HepG2 (cell line): ENCODE measurements around the gene THRB. TPM values are rescaled to one million over a fixed set of nuclear protein-coding genes. Genes with fewer than 3 reads are reported as not detected.

ENCODE experiments used
- HMGA1 ChIP-seq: sonication (generic); formaldehyde crosslinking; conservative IDR thresholded peaks from 2 replicates; pipeline ENCODE4 v1.4.0; 2020; ENCODE audit warnings: missing genetic modification reagents
- KAT2B ChIP-seq: fragments of 150-350 bp; IDR thresholded peaks from 2 replicates; pipeline ENCODE4 v1.6.1; 2014; ENCODE audit warnings: low read depth, low read length, borderline replicate concordance
- MIER2 ChIP-seq: IDR thresholded peaks from 2 replicates; pipeline ENCODE4 v1.6.1; 2016; ENCODE audit warnings: missing biosample characterization, missing genetic modification reagents
- RBM22 ChIP-seq: fragments of 200-400 bp; formaldehyde crosslinking; optimal IDR thresholded peaks from 2 replicates; pipeline ENCODE3; 2017; ENCODE audit warnings: mild to moderate bottlenecking, low read length, moderate library complexity
- RXRB ChIP-seq: IDR thresholded peaks from 2 replicates; pipeline ENCODE4 v1.6.1; 2016; ENCODE audit warnings: borderline replicate concordance, missing genetic modification reagents, missing compliant biosample characterization
- SALL1 ChIP-seq: sonication (generic); formaldehyde crosslinking; IDR thresholded peaks from 2 replicates; pipeline ENCODE4 v1.8.0; 2022; ENCODE audit warnings: mild to moderate bottlenecking, missing genetic modification reagents
- ZNF547 ChIP-seq: sonication (generic); formaldehyde crosslinking; IDR thresholded peaks from 2 replicates; pipeline ENCODE4 v1.5.1; 2020; ENCODE audit warnings: mild to moderate bottlenecking, missing genetic modification reagents
- ZNF550 ChIP-seq: sonication (generic); formaldehyde crosslinking; IDR thresholded peaks from 2 replicates; pipeline ENCODE4 v1.4.0; 2020; ENCODE audit warnings: mild to moderate bottlenecking, missing genetic modification reagents, borderline replicate concordance
- ZNF629 ChIP-seq: sonication (generic); formaldehyde crosslinking; conservative IDR thresholded peaks from 2 replicates; pipeline ENCODE4 v1.5.0; 2020; ENCODE audit warnings: missing genetic modification reagents
- polyA plus RNA-seq, 8 experiments: library from polyadenylated mRNA; depleted of rRNA in 3 of 8; stranded (reverse) in 7 of 8; unstranded in 1 of 8; fragments of >200 nt; fragmentation: Illumina TruSeq in 4 of 8; extraction: Trizol in 4 of 8; gene quantifications; 2 replicates each; pipeline versions ENCODE4 v1.2.1 to v1.2.3, GENCODE V29; 2011 to 2016; ENCODE audit warnings: low read depth in 4 of 8, missing spikeins in 1 of 8, mixed read lengths in 1 of 8; ENCODE audit not compliant: insufficient read depth in 1 of 8
- total RNA-seq, 5 experiments: library from RNA; depleted of rRNA; stranded (reverse); fragments of >200 nt; fragmentation: Illumina TruSeq; extraction: Trizol; gene quantifications; 2 replicates each; pipeline ENCODE4 v1.2.3, GENCODE V29; 2016; ENCODE audit warnings: low read depth in 1 of 5
- TF ChIP-seq, protein P1 (sequence below): IDR thresholded peaks from 2 replicates; pipeline ENCODE4 v1.6.1; 2016; ENCODE audit warnings: low read depth, borderline replicate concordance
- TF ChIP-seq, protein P2 (sequence below): sonication (generic); formaldehyde crosslinking; IDR thresholded peaks from 2 replicates; pipeline ENCODE4 v1.4.0; 2020; ENCODE audit warnings: missing genetic modification reagents
- TF ChIP-seq, protein P3 (sequence below): IDR thresholded peaks from 2 replicates; pipeline ENCODE4 v1.6.1; 2016; ENCODE audit warnings: missing compliant biosample characterization, missing genetic modification reagents, borderline replicate concordance
- TF ChIP-seq, protein P4 (sequence below): sonication (generic); formaldehyde crosslinking; IDR thresholded peaks from 2 replicates; pipeline ENCODE4 v1.4.0; 2020; ENCODE audit warnings: missing genetic modification reagents
- TF ChIP-seq, protein P5 (sequence below): sonication (generic); formaldehyde crosslinking; IDR thresholded peaks from 2 replicates; pipeline ENCODE4 v1.9.0; 2021; ENCODE audit warnings: missing genetic modification reagents, mild to moderate bottlenecking, borderline replicate concordance
- TF ChIP-seq, protein P6 (sequence below): IDR thresholded peaks from 2 replicates; pipeline ENCODE4 v1.6.1; 2012; ENCODE audit warnings: low read depth, low read length, improper control_type of control experiment

Gene THRB
- total and polyA plus RNA-seq, 2 of the 13 experiments (the other 11 are each of a cell fraction or from before 2014, with no cell fraction given): 4.7 to 22.7 TPM

DNA sequence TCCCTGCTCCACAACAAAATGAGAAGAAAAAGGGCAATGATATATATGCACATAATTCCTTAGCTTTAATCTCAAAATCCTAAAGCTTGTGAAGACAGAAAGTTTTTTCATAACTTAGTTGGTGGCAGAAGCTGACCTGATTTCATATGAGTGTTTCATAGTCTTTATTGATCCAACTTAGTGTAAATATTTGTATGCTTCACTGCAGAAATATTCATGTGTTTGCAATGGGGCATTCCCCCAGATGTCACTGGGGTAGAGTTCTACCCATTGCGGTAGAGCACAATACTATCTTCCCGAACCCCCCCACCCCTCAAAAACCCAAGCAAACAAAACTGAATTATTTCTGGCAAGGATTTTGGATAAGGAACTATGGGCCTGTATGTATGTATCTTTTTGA, 221.2 kb downstream of the THRB start (continued):
- TF ChIP-seq ZNF550 (CRISPR knock-in tag) (no peak), HMGA1 (CRISPR knock-in tag) (no peak), SALL1 (CRISPR knock-in tag) (peak; percentile 63; the same call in 1 of the 2 replicates), MIER2 (CRISPR knock-in tag) (no peak), RBM22 (no peak), KAT2B (0 out of 2 replicates have a peak, but pooled peaks have one; percentile 21), ZNF629 (CRISPR knock-in tag) (0 out of 2 replicates have a peak, but pooled peaks have one; percentile 16), RXRB (CRISPR knock-in tag) (peak; percentile 80), ZNF547 (CRISPR knock-in tag) (no peak)
- TF ChIP-seq, protein P1, sequence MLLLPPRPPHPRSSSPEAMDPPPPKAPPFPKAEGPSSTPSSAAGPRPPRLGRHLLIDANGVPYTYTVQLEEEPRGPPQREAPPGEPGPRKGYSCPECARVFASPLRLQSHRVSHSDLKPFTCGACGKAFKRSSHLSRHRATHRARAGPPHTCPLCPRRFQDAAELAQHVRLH (CRISPR knock-in tag): no peak
- TF ChIP-seq, protein P2, sequence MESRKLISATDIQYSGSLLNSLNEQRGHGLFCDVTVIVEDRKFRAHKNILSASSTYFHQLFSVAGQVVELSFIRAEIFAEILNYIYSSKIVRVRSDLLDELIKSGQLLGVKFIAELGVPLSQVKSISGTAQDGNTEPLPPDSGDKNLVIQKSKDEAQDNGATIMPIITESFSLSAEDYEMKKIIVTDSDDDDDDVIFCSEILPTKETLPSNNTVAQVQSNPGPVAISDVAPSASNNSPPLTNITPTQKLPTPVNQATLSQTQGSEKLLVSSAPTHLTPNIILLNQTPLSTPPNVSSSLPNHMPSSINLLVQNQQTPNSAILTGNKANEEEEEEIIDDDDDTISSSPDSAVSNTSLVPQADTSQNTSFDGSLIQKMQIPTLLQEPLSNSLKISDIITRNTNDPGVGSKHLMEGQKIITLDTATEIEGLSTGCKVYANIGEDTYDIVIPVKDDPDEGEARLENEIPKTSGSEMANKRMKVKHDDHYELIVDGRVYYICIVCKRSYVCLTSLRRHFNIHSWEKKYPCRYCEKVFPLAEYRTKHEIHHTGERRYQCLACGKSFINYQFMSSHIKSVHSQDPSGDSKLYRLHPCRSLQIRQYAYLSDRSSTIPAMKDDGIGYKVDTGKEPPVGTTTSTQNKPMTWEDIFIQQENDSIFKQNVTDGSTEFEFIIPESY (CRISPR knock-in tag): no peak
- TF ChIP-seq, protein P3, sequence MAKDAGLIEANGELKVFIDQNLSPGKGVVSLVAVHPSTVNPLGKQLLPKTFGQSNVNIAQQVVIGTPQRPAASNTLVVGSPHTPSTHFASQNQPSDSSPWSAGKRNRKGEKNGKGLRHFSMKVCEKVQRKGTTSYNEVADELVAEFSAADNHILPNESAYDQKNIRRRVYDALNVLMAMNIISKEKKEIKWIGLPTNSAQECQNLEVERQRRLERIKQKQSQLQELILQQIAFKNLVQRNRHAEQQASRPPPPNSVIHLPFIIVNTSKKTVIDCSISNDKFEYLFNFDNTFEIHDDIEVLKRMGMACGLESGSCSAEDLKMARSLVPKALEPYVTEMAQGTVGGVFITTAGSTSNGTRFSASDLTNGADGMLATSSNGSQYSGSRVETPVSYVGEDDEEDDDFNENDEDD (CRISPR knock-in tag): no peak
- TF ChIP-seq, protein P4, sequence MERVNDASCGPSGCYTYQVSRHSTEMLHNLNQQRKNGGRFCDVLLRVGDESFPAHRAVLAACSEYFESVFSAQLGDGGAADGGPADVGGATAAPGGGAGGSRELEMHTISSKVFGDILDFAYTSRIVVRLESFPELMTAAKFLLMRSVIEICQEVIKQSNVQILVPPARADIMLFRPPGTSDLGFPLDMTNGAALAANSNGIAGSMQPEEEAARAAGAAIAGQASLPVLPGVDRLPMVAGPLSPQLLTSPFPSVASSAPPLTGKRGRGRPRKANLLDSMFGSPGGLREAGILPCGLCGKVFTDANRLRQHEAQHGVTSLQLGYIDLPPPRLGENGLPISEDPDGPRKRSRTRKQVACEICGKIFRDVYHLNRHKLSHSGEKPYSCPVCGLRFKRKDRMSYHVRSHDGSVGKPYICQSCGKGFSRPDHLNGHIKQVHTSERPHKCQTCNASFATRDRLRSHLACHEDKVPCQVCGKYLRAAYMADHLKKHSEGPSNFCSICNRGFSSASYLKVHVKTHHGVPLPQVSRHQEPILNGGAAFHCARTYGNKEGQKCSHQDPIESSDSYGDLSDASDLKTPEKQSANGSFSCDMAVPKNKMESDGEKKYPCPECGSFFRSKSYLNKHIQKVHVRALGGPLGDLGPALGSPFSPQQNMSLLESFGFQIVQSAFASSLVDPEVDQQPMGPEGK (CRISPR knock-in tag): peak; percentile 26; the same call in 1 of the 2 replicates
- TF ChIP-seq, protein P5, sequence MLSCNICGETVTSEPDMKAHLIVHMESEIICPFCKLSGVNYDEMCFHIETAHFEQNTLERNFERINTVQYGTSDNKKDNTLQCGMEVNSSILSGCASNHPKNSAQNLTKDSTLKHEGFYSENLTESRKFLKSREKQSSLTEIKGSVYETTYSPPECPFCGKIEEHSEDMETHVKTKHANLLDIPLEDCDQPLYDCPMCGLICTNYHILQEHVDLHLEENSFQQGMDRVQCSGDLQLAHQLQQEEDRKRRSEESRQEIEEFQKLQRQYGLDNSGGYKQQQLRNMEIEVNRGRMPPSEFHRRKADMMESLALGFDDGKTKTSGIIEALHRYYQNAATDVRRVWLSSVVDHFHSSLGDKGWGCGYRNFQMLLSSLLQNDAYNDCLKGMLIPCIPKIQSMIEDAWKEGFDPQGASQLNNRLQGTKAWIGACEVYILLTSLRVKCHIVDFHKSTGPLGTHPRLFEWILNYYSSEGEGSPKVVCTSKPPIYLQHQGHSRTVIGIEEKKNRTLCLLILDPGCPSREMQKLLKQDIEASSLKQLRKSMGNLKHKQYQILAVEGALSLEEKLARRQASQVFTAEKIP (CRISPR knock-in tag): no peak
- TF ChIP-seq, protein P6, sequence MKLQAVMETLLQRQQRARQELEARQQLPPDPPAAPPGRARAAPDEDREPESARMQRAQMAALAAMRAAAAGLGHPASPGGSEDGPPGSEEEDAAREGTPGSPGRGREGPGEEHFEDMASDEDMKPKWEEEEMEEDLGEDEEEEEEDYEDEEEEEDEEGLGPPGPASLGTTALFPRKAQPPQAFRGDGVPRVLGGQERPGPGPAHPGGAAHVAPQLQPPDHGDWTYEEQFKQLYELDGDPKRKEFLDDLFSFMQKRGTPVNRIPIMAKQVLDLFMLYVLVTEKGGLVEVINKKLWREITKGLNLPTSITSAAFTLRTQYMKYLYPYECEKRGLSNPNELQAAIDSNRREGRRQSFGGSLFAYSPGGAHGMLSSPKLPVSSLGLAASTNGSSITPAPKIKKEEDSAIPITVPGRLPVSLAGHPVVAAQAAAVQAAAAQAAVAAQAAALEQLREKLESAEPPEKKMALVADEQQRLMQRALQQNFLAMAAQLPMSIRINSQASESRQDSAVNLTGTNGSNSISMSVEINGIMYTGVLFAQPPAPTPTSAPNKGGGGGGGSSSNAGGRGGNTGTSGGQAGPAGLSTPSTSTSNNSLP: peak; percentile 81
